Neural cell (in vitro differentiated cells): ENCODE results near the gene PRKCZ. TPM values are rescaled to one million over a fixed set of nuclear protein-coding genes. Genes with fewer than 3 reads are reported as not detected.
"Not testable (repeated sequence)": the region's sequence is repeated elsewhere in the genome, so short reads cannot be mapped to it uniquely, and the experiment has no call there.

Source experiments
- H2AFZ ChIP-seq: fragments of 200-600, 300-800 bp; sonication (generic), shearing (Covaris generic); 2 replicates; pipeline ENCODE4 v1.6.0; 2014; ENCODE audit warnings: low read depth, mild to moderate bottlenecking, antibody characterized with exemption, low read length, moderate library complexity
- H3F3A ChIP-seq: fragments of 200-600 bp; shearing (Covaris generic); 2 replicates; pipeline ENCODE4 v1.6.1; 2016; ENCODE audit warnings: mild to moderate bottlenecking, moderate library complexity, mixed read lengths, antibody characterized with exemption, low read length; ENCODE audit not compliant: insufficient read depth, poor library complexity, severe bottlenecking
- H3K27ac ChIP-seq: fragments of 200-600, 300-800 bp; sonication (generic), shearing (Covaris generic); 2 replicates; pipeline ENCODE4 v1.5.1; 2014; ENCODE audit warnings: mild to moderate bottlenecking, low read length, moderate library complexity
- H3K27me3 ChIP-seq: fragments of 300-800, 200-600 bp; sonication (generic), shearing (Covaris generic); 2 replicates; pipeline ENCODE4 v1.6.0; 2014; ENCODE audit warnings: mild to moderate bottlenecking, low read depth, low read length, moderate library complexity; ENCODE audit not compliant: insufficient read depth
- H3K36me3 ChIP-seq: fragments of 300-800, 200-600 bp; sonication (generic), shearing (Covaris generic); 2 replicates; pipeline ENCODE4 v1.5.1; 2014; ENCODE audit warnings: mild to moderate bottlenecking, antibody characterized with exemption, low read length, moderate library complexity; ENCODE audit not compliant: insufficient read depth
- H3K4me2 ChIP-seq: fragments of 300-800, 200-600 bp; sonication (generic), shearing (Covaris generic); 2 replicates; pipeline ENCODE4 v1.6.0; 2014; ENCODE audit warnings: mild to moderate bottlenecking, low read length
- H3K4me3 ChIP-seq: fragments of 300-800, 200-600 bp; sonication (generic), shearing (Covaris generic); 2 replicates; pipeline ENCODE4 v1.5.1; 2014; ENCODE audit warnings: mild to moderate bottlenecking, low read length, moderate library complexity
- H3K79me2 ChIP-seq: fragments of 200-600 bp; shearing (Covaris generic); replicated peaks from 2 replicates; pipeline ENCODE4 v1.6.0; 2014; ENCODE audit warnings: mild to moderate bottlenecking, low read length, moderate library complexity; ENCODE audit not compliant: insufficient read depth
- H3K9ac ChIP-seq: fragments of 300-800, 200-600 bp; sonication (generic), shearing (Covaris generic); 2 replicates; pipeline ENCODE4 v1.6.1; 2016; ENCODE audit warnings: mild to moderate bottlenecking, low read length, mixed read lengths
- H3K9me2 ChIP-seq: fragments of 200-600 bp; shearing (Covaris generic); 2 replicates; pipeline ENCODE4 v1.6.1; 2016; ENCODE audit warnings: mild to moderate bottlenecking, low read length, mixed read lengths; ENCODE audit not compliant: insufficient read depth
- H3K9me3 ChIP-seq: fragments of 200-600, 300-800 bp; sonication (generic), shearing (Covaris generic); 2 replicates; pipeline ENCODE4 v1.6.1; 2016; ENCODE audit warnings: mild to moderate bottlenecking, mixed run types, low read length, moderate library complexity, mixed read lengths
- H4K20me1 ChIP-seq: fragments of 200-600 bp; shearing (Covaris generic); 2 replicates; pipeline ENCODE4 v1.6.1; 2016; ENCODE audit warnings: mild to moderate bottlenecking, mixed run types; ENCODE audit not compliant: insufficient read depth
- EP300 ChIP-seq: fragments of 450-650 bp; conservative IDR thresholded peaks from 2 replicates; pipeline ENCODE4 v1.6.1; 2014; ENCODE audit warnings: antibody characterized with exemption, mild to moderate bottlenecking, moderate library complexity; ENCODE audit not compliant: poor library complexity, severe bottlenecking
- EZH2 ChIP-seq: fragments of 200-600, 300-800 bp; shearing (Covaris generic), sonication (generic); IDR thresholded peaks from 2 replicates; pipeline ENCODE4 v1.6.1; 2014; ENCODE audit warnings: antibody characterized with exemption, low read length, borderline replicate concordance, mild to moderate bottlenecking; ENCODE audit not compliant: insufficient read depth, poor library complexity, severe bottlenecking
- MXI1 ChIP-seq: fragments of 450-650 bp; conservative IDR thresholded peaks from 2 replicates; pipeline ENCODE4 v1.6.1; 2014; ENCODE audit warnings: antibody characterized with exemption, mild to moderate bottlenecking; ENCODE audit not compliant: poor library complexity, severe bottlenecking
- POLR2AphosphoS5 ChIP-seq: IDR thresholded peaks from 2 replicates; pipeline ENCODE4 v1.6.1; 2012
- RAD21 ChIP-seq: fragments of 450-650 bp; conservative IDR thresholded peaks from 2 replicates; pipeline ENCODE4 v1.6.1; 2014; ENCODE audit warnings: antibody characterized with exemption, mild to moderate bottlenecking, moderate library complexity
- SMC3 ChIP-seq: fragments of 450-650 bp; conservative IDR thresholded peaks from 2 replicates; pipeline ENCODE4 v1.6.1; 2014; ENCODE audit warnings: antibody characterized with exemption, mild to moderate bottlenecking, moderate library complexity; ENCODE audit not compliant: poor library complexity
- TAF1 ChIP-seq: IDR thresholded peaks from 2 replicates; pipeline ENCODE4 v1.6.1; 2012; ENCODE audit warnings: low read depth
- polyA plus RNA-seq: library from polyadenylated mRNA; depleted of rRNA; stranded (reverse); fragments of >200 nt; gene quantifications from 2 replicates; pipeline ENCODE4 v1.2.3, GENCODE V29; 2014
- TF ChIP-seq, protein P1 (sequence below): IDR thresholded peaks from 2 replicates; pipeline ENCODE4 v1.6.1; 2012; ENCODE audit warnings: borderline replicate concordance
- TF ChIP-seq, protein P2 (sequence below): fragments of 450-650 bp; IDR thresholded peaks from 2 replicates; pipeline ENCODE4 v1.5.1; 2014; ENCODE audit warnings: antibody characterized with exemption, mild to moderate bottlenecking, moderate library complexity; ENCODE audit not compliant: poor library complexity, severe bottlenecking

The PRKCZ gene
- polyA plus RNA-seq, 1 donor from 2014 or later: 54.9 TPM

DNA sequence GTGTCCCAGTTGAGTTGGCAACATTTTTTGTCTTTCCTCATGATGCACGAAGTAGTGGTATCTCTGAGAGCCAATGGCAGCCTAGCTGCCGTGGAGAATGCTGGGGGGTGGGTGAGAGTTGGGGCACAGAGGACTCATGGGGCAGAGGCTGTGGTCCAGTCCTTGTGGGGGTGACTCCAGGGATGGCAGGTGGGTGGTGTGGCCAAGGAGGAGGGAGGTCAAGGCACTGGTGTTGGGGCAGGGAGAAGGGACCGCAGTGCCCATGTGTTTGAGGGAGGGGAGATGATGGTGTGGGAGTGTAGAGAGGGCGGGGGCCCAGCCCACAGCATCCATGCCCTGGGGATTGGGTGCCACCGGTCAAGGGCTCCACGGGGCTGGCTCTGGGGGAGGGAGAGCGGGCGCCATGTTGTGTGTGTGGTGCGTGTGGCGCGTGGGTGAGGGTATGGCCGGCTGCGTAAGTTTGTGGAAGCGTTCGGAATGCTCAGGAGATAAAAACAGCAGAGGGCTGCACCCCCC is 63.5 kb downstream of the PRKCZ start:
- H3K27ac ChIP-seq: no peak overlapping the region
- no peaks in the 10 kb centered on the region for H3K27me3 ChIP-seq
- no peak overlapping the region for H3K4me3 ChIP-seq

DNA sequence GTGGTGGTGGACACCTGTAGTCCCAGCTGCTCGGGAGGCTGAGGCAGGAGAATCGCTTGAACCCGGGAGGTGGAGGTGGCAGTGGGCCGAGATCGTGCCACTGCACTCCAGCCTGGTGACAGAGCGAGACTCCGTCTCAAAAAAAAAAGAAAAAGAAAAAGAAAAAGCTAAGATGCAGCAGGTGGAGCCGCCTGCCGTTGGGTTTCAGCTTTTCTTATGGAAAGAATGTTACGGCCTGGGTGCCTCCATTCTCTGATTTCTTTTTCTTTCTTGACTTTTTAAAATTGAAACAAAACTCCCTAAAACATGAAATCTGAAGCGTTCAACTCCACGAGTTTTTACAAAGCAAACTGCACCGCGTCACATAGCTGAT is 64.4 kb downstream of the PRKCZ start:
- H3K27ac ChIP-seq, H3K4me3 ChIP-seq, H3K9ac ChIP-seq: not testable (repeated sequence)

More for the DNA sequence above, 63.5 kb downstream of the PRKCZ start:
- no peaks in the 10 kb centered on the region for H3K9me2 ChIP-seq
- H4K20me1 ChIP-seq: no peaks in the 10 kb centered on the region
- no peak overlapping the region for H3K4me2 ChIP-seq
- H3F3A ChIP-seq: no peaks in the 10 kb centered on the region
- H3K9me3 ChIP-seq: no peaks in the 10 kb centered on the region
- H3K36me3 ChIP-seq: no peaks in the 10 kb centered on the region
- no peak overlapping the region for H3K9ac ChIP-seq
- no peak overlapping the region for H2AFZ ChIP-seq
- TF ChIP-seq RAD21 (no peak), TAF1 (no peak), POLR2AphosphoS5 (no peak), EP300 (no peak), MXI1 (no peak), EZH2 (no peak), SMC3 (no peak)
- TF ChIP-seq, protein P1, sequence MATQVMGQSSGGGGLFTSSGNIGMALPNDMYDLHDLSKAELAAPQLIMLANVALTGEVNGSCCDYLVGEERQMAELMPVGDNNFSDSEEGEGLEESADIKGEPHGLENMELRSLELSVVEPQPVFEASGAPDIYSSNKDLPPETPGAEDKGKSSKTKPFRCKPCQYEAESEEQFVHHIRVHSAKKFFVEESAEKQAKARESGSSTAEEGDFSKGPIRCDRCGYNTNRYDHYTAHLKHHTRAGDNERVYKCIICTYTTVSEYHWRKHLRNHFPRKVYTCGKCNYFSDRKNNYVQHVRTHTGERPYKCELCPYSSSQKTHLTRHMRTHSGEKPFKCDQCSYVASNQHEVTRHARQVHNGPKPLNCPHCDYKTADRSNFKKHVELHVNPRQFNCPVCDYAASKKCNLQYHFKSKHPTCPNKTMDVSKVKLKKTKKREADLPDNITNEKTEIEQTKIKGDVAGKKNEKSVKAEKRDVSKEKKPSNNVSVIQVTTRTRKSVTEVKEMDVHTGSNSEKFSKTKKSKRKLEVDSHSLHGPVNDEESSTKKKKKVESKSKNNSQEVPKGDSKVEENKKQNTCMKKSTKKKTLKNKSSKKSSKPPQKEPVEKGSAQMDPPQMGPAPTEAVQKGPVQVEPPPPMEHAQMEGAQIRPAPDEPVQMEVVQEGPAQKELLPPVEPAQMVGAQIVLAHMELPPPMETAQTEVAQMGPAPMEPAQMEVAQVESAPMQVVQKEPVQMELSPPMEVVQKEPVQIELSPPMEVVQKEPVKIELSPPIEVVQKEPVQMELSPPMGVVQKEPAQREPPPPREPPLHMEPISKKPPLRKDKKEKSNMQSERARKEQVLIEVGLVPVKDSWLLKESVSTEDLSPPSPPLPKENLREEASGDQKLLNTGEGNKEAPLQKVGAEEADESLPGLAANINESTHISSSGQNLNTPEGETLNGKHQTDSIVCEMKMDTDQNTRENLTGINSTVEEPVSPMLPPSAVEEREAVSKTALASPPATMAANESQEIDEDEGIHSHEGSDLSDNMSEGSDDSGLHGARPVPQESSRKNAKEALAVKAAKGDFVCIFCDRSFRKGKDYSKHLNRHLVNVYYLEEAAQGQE: no peak
- TF ChIP-seq, protein P2, sequence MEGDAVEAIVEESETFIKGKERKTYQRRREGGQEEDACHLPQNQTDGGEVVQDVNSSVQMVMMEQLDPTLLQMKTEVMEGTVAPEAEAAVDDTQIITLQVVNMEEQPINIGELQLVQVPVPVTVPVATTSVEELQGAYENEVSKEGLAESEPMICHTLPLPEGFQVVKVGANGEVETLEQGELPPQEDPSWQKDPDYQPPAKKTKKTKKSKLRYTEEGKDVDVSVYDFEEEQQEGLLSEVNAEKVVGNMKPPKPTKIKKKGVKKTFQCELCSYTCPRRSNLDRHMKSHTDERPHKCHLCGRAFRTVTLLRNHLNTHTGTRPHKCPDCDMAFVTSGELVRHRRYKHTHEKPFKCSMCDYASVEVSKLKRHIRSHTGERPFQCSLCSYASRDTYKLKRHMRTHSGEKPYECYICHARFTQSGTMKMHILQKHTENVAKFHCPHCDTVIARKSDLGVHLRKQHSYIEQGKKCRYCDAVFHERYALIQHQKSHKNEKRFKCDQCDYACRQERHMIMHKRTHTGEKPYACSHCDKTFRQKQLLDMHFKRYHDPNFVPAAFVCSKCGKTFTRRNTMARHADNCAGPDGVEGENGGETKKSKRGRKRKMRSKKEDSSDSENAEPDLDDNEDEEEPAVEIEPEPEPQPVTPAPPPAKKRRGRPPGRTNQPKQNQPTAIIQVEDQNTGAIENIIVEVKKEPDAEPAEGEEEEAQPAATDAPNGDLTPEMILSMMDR: no peak
- H3K79me2 ChIP-seq: no peaks in the 10 kb centered on the region

More for the DNA sequence above, 64.4 kb downstream of the PRKCZ start:
- H4K20me1 ChIP-seq, H3K79me2 ChIP-seq, H3K27me3 ChIP-seq, H2AFZ ChIP-seq, H3F3A ChIP-seq, H3K36me3 ChIP-seq, H3K9me3 ChIP-seq, H3K4me2 ChIP-seq, H3K9me2 ChIP-seq: not testable (repeated sequence)
